GM12865 (cell line): ENCODE data around the gene FAM161A.

ENCODE experiments used
- DNase-seq: peaks from one replicate; pipeline ENCODE4 v3.0.0; 2010; ENCODE audit warnings: low read depth
- H3K4me3 ChIP-seq: 2 replicates; pipeline ENCODE4 v1.5.1; 2011; ENCODE audit warnings: mild to moderate bottlenecking, low read depth, low read length, control low read depth
- CTCF ChIP-seq: IDR thresholded peaks from 2 replicates; pipeline ENCODE4 v1.5.1; 2011; ENCODE audit warnings: low read length, control low read depth, low read depth, inconsistent platforms; ENCODE audit not compliant: insufficient read depth; ENCODE audit errors: missing control alignments

The FAM161A gene

DNA sequence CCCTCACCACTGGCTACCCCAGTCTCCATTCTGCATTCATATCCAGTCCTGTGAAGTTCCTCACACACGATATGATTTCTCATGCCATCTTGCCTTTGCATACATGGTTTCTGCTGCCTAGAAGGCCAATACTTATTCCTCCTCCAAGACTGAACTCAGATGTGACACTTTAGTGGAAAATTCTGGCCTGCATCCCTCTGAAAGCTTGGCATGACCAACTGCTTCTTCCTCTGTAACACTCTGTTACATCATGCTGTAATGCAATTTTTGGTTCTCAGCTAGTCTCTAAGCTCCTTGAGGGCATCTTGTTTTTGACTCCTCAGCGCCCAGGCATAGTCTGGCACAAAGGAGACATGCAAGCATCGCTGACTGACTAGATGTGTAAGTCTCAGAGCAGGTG lies 12.6 kb downstream of the FAM161A start:
- TF ChIP-seq CTCF: no peak
- no peak for DNase-seq

DNA sequence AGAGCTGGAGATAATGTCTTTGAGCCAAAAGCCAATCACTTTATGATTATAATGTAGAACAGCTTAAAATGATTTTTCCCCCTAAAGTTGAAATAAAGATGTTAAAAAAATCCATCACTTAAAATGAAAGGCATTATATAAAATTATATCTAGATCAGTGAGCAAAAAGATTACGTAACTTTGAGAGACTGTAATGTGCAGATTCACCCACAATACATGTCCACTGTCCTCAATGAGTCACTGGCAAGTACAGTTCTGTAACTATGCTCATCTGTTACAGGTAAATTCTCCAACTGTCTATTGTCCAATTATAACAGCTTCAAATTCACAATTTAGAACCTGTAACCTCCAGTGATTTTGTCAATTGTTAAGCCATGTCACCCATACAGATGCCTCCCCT lies 19.0 kb downstream of the FAM161A start:
- no peak for DNase-seq
- H3K4me3 ChIP-seq: no peak overlapping the region
- TF ChIP-seq CTCF: no peak

More for the DNA sequence above, 12.6 kb downstream of the FAM161A start:
- no peak overlapping the region for H3K4me3 ChIP-seq

DNA sequence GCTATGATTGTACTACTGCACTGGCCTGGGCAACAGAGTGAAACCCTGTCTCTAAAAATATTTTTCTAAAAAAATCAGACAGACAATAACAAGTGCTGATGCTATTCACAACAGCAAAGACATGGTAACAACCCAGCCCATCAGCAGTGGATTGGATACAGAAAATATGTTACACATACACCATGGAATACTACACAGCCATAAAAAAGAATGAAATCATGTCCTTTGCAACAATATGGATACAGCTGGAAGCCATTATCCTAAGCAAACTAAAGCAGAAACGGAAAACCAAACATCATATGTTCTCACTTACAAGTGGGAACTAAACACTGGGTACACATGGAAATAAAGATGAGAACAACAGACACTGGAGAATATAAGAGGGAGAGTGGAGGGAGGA lies 19.9 kb downstream of the FAM161A start:
- no peak for TF ChIP-seq CTCF
- DNase-seq: no peak

GRCh38 chr2:61832183-61832841 lies 21.5 kb downstream of the FAM161A start:
- TF ChIP-seq CTCF: no peak

More for the DNA sequence above, 19.9 kb downstream of the FAM161A start:
- no peak overlapping the region for H3K4me3 ChIP-seq

GRCh38 chr2:61822255-61822654 lies 31.6 kb downstream of the FAM161A start:
- no peak for TF ChIP-seq CTCF
- no peak overlapping the region for H3K4me3 ChIP-seq
- DNase-seq: no peak

More at GRCh38 chr2:61832183-61832841, 21.5 kb downstream of the FAM161A start:
- DNase-seq: no peak
- H3K4me3 ChIP-seq: no peak overlapping the region

GRCh38 chr2:61816480-61817355 lies 37.1 kb downstream of the FAM161A start:
- TF ChIP-seq CTCF: no peak
- H3K4me3 ChIP-seq: no peak overlapping the region
- no peak for DNase-seq
